Nephron (organoid): ENCODE data around the gene NDUFA3.

ENCODE experiments used
- H3K27ac Mint-ChIP-seq, 3 experiments: 2 replicates each; pipeline ENCODE4 v1.8.0; 2020; ENCODE audit warnings: mixed read lengths in 3 of 3, mild to moderate bottlenecking in 2 of 3, moderate library complexity in 1 of 3
- H3K27me3 Mint-ChIP-seq: 2 replicates; pipeline ENCODE4 v1.8.0; 2021; ENCODE audit warnings: low read depth, mild to moderate bottlenecking, moderate library complexity, mixed read lengths
- H3K36me3 Mint-ChIP-seq: 2 replicates; pipeline ENCODE4 v1.8.0; 2020; ENCODE audit warnings: low read depth, mixed read lengths
- H3K4me1 Mint-ChIP-seq: 2 replicates; pipeline ENCODE4 v1.8.0; 2020; ENCODE audit warnings: mixed read lengths
- H3K4me3 Mint-ChIP-seq, 3 experiments: 2 replicates each; pipeline ENCODE4 v1.8.0; 2020; ENCODE audit warnings: mild to moderate bottlenecking in 3 of 3, mixed read lengths in 3 of 3, moderate library complexity in 2 of 3
- H3K9me3 Mint-ChIP-seq: 2 replicates; pipeline ENCODE4 v1.8.0; 2020; ENCODE audit warnings: mixed read lengths
- TF ChIP-seq, protein P1 (sequence below), 3 experiments: fragments of 200-600 bp; sonication (generic); IDR thresholded peaks; one replicate each; pipeline ENCODE4 v1.5.0; 2021; ENCODE audit warnings: antibody characterized with exemption in 3 of 3; ENCODE audit not compliant: unreplicated experiment in 3 of 3

The NDUFA3 gene

DNA sequence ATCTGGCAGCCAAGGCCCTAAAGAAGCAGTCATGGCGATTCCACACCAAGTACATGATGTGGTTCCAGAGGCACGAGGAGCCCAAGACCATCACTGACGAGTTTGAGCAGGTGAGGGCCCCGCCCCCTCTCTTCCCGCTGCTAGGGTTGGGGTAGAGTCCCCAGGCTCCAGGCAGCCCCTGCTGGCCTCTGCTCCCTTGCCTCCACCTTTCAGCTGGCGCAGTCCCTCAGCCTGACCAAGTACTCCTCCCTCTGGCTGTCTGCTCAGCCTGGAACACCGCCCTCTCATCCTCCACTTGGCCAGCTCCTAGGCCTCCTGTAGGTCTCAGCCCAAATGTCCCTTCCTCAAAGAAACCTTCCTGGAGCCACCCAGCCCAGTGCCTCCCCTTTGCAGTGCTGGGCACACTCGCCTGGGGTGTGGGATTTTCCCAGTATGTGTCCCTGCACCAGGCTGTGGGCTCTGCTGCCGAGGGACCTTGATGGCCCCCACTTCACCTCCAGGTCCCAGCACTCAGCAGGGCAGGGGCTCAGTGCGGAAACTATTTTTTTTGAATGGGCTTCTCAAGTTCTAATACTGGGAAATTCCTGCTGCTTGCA lies 51.2 kb downstream of the NDUFA3 start:
- peak overlapping the region in 1 of 3 experiments; percentile 37 for H3K27ac Mint-ChIP-seq

DNA sequence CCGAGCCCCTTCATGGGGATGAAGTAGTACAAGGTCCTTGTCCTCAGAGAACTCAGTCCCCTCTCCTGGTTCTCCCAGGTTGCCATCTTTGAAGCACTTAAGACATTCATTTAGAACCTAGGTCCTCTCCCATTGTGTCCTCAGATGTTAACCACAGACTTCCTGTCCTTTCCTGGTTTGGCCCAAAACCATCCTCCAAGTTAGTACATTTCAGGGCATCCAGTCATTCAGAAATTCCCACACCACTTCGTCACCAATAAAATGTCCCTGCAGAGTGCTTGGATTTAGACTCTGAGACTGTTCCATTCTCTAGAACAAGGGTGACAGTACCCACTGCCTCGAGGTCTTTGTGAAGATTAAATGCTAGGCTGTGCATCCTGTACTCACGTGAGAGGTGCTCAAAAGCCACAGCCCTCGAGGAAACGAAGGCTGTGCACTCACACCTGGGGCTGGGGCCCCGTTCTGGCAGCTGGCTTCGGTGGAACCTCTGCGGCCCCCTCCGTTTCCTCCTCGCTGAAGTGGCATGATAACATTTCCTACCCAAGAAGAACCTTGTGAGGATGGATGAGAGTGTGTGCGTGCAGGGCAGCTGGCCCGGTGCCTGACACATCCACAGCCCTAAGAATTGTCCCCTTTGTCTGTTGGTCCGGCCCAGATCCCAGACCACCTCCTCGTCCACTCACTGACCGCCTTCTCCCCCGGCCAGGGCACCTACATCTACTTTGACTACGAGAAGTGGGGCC lies 52.1 kb downstream of the NDUFA3 start:
- Mint-ChIP-seq H3K27ac (peak overlapping the region in 2 of 3 experiments; percentile 37 to 43), H3K36me3 (peaks cover 49% of the 10 kb centered on the region), H3K27me3 (no peaks in the 10 kb centered on the region), H3K4me3 (no peak overlapping the region), H3K4me1 (peaks cover 19% of the 10 kb centered on the region), H3K9me3 (peaks cover under 1% of the 10 kb centered on the region)
- TF ChIP-seq, protein P1, sequence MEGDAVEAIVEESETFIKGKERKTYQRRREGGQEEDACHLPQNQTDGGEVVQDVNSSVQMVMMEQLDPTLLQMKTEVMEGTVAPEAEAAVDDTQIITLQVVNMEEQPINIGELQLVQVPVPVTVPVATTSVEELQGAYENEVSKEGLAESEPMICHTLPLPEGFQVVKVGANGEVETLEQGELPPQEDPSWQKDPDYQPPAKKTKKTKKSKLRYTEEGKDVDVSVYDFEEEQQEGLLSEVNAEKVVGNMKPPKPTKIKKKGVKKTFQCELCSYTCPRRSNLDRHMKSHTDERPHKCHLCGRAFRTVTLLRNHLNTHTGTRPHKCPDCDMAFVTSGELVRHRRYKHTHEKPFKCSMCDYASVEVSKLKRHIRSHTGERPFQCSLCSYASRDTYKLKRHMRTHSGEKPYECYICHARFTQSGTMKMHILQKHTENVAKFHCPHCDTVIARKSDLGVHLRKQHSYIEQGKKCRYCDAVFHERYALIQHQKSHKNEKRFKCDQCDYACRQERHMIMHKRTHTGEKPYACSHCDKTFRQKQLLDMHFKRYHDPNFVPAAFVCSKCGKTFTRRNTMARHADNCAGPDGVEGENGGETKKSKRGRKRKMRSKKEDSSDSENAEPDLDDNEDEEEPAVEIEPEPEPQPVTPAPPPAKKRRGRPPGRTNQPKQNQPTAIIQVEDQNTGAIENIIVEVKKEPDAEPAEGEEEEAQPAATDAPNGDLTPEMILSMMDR (IDR thresholded peaks at IDR 0.05; ENCODE audit: unreplicated experiment in 3 of 3) = no peak

More for the DNA sequence above, 51.2 kb downstream of the NDUFA3 start:
- TF ChIP-seq, protein P1 (IDR thresholded peaks at IDR 0.05; ENCODE audit: unreplicated experiment in 3 of 3) = no peak
- H3K36me3 Mint-ChIP-seq = peaks cover 53% of the 10 kb centered on the region
- no peak overlapping the region for H3K4me3 Mint-ChIP-seq
- H3K4me1 Mint-ChIP-seq = peaks cover 12% of the 10 kb centered on the region
- H3K27me3 Mint-ChIP-seq = no peaks in the 10 kb centered on the region
- no peaks in the 10 kb centered on the region for H3K9me3 Mint-ChIP-seq

- H3K4me3 Mint-ChIP-seq = no peak overlapping the region
- peaks cover 48% of the 10 kb centered on the region for H3K36me3 Mint-ChIP-seq
- peaks cover 4% of the 10 kb centered on the region for H3K9me3 Mint-ChIP-seq
- TF ChIP-seq, protein P1 (IDR thresholded peaks at IDR 0.05; ENCODE audit: unreplicated experiment in 3 of 3) = no peak
- H3K4me1 Mint-ChIP-seq = peaks cover 27% of the 10 kb centered on the region
- no peaks in the 10 kb centered on the region for H3K27me3 Mint-ChIP-seq
- no peak overlapping the region for H3K27ac Mint-ChIP-seq
Observed at GRCh38 chr19:54155694-54156093, 53.0 kb downstream of the NDUFA3 start.

- H3K27me3 Mint-ChIP-seq = no peaks in the 10 kb centered on the region
- peaks cover 32% of the 10 kb centered on the region for H3K4me1 Mint-ChIP-seq
- peaks cover 42% of the 10 kb centered on the region for H3K36me3 Mint-ChIP-seq
- peaks cover 6% of the 10 kb centered on the region for H3K9me3 Mint-ChIP-seq
- TF ChIP-seq, protein P1 (IDR thresholded peaks at IDR 0.05; ENCODE audit: unreplicated experiment in 3 of 3) = no peak
- no peak overlapping the region for H3K27ac Mint-ChIP-seq
- peak overlapping the region in 1 of 3 experiments; percentile 32 for H3K4me3 Mint-ChIP-seq
Observed at GRCh38 chr19:54156490-54156889, 53.8 kb downstream of the NDUFA3 start.

GRCh38 chr19:54156953-54157352 lies 54.3 kb downstream of the NDUFA3 start:
- H3K9me3 Mint-ChIP-seq = peaks cover 6% of the 10 kb centered on the region
- no peaks in the 10 kb centered on the region for H3K27me3 Mint-ChIP-seq
- peaks cover 32% of the 10 kb centered on the region for H3K4me1 Mint-ChIP-seq
- TF ChIP-seq, protein P1 (IDR thresholded peaks at IDR 0.05; ENCODE audit: unreplicated experiment in 3 of 3) = no peak
- H3K27ac Mint-ChIP-seq = peak overlapping the region; percentile 5 to 80 (median 57)
- peak overlapping the region; percentile 69 to 77 (median 70) for H3K4me3 Mint-ChIP-seq
- H3K36me3 Mint-ChIP-seq = peaks cover 38% of the 10 kb centered on the region
